ENCODE data around the gene DIPK1C. TPM values are rescaled to one million over a fixed set of nuclear protein-coding genes. Genes with fewer than 3 reads are reported as not detected.

Gene DIPK1C
- total RNA-seq (0.40 and 0.56 TPM in 2 replicates), polyA plus RNA-seq (0.28 and 0.73 TPM in 2 replicates)

DNA sequence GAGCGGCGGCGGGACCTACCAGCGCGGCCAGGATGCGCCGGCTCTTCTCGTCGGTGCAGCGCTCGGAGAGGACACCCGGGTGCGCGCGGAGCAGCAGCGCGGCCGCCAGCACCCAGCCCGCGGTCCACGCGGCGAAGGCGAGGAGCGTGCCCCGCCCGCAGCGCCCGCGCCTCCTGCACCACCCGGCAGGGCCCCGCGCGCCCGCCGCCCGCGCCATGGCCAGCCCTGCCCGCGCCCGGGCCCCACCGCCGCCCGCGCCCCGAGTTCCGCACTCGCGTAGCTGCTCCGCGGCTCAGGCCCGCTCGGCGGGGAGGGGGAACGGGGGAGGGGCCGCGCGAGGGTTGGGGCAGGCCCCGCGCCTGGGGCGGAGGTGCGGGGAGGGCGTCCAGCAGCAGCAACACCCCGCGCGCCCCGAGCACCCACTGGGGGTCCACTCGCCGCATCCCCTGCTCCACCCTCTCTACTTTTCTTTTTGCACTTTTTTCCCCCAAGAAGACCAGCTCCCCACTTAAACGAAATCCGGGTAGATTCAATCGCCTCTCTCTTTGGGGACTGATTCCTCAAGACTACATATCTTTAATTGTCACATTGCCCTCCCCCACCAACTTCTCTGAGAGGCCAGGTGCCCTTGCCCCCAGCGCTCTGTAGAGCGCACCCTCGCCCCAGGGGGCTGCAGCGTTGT is at the start of gene DIPK1C:
TSS of gene DIPK1C (minus strand) at position 266 of the 682 bp plus-strand sequence. CDS start at position 217, 49 bp downstream.
- peak; percentile 26 for DNase-seq (ENCODE audit: low spot score)
- H3K4me1 ChIP-seq (ENCODE audit: insufficient read depth): peaks cover 6% of the 10 kb centered on the region
- H3K9me2 ChIP-seq (replicated peaks; ENCODE audit: insufficient read depth): no peaks in the 10 kb centered on the region
- H3K4me2 ChIP-seq: peak within 1 kb of the TSS; percentile 90
- no peak within 1 kb of the TSS for H2AFZ ChIP-seq
- no peaks in the 10 kb centered on the region for H4K20me1 ChIP-seq (ENCODE audit: insufficient read depth, poor library complexity, severe bottlenecking)
- TF ChIP-seq, protein P1, sequence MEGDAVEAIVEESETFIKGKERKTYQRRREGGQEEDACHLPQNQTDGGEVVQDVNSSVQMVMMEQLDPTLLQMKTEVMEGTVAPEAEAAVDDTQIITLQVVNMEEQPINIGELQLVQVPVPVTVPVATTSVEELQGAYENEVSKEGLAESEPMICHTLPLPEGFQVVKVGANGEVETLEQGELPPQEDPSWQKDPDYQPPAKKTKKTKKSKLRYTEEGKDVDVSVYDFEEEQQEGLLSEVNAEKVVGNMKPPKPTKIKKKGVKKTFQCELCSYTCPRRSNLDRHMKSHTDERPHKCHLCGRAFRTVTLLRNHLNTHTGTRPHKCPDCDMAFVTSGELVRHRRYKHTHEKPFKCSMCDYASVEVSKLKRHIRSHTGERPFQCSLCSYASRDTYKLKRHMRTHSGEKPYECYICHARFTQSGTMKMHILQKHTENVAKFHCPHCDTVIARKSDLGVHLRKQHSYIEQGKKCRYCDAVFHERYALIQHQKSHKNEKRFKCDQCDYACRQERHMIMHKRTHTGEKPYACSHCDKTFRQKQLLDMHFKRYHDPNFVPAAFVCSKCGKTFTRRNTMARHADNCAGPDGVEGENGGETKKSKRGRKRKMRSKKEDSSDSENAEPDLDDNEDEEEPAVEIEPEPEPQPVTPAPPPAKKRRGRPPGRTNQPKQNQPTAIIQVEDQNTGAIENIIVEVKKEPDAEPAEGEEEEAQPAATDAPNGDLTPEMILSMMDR (IDR thresholded peaks at IDR 0.05; ENCODE audit: poor library complexity): no peak
- TF ChIP-seq EZH2 (IDR thresholded peaks at IDR 0.05; ENCODE audit: borderline replicate concordance): no peak
- no peak for TF ChIP-seq EZH2phosphoT487 (IDR thresholded peaks at IDR 0.05; ENCODE audit: low read depth, severe bottlenecking, unreplicated experiment)
- H3K4me3 ChIP-seq: peak within 1 kb of the TSS; percentile 4
- peaks cover 63% of the 10 kb centered on the region for H3K27me3 ChIP-seq
- H3K9me3 ChIP-seq (ENCODE audit: low read depth): no peaks in the 10 kb centered on the region
- H3K79me2 ChIP-seq: no peaks in the 10 kb centered on the region
- H3K36me3 ChIP-seq (replicated peaks; ENCODE audit: insufficient read depth, low read depth): no peaks in the 10 kb centered on the region
- 8% methylated on average over 28 of the region's 76 CpGs for WGBS (ENCODE audit: low lambda C conversion rate, missing lambda C conversion rate)
- H3K27ac ChIP-seq: no peak within 1 kb of the TSS

DNA sequence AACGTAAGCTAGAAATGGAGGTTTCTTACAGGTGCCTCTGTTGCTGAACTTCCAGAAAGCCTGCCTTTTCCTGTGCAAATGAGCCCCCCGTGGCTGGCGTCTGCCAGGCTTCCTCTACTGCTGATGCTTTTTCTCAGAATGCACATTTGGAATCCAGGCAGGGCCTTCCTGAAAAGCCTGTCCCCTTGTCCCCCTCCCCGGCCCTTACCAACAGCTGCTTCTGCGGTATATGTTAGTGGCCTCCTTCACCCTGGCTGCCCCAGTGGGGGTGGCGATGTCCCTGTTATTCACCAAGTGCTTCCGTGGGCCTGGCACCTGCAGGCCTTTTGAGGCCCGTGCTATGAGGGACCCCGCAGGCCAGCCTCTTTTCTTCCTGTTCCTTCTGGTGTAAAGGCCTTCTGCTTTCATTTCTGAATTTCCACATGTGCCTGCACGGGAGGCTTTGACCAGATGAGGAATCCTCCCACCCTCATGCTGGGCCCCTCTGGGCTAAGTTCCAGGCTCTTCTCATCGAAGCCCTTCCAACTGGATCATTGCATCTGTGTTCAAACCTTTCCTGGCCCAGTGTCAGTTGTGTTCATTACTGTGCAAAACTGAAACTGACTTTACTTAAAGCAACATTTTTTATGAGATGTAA is 49.5 kb upstream of the DIPK1C start:
- H3K9me3 ChIP-seq (ENCODE audit: low read depth): no peaks in the 10 kb centered on the region
- no peak overlapping the region for H3K4me2 ChIP-seq
- H3K27me3 ChIP-seq: no peaks in the 10 kb centered on the region
- H3K9me2 ChIP-seq (replicated peaks; ENCODE audit: insufficient read depth): no peaks in the 10 kb centered on the region
- peaks cover 14% of the 10 kb centered on the region for H3K79me2 ChIP-seq
- WGBS (ENCODE audit: low lambda C conversion rate, missing lambda C conversion rate): 80% methylated on average over 11 of the region's 11 CpGs
- H3K4me3 ChIP-seq: no peak overlapping the region
- no peaks in the 10 kb centered on the region for H4K20me1 ChIP-seq (ENCODE audit: insufficient read depth, poor library complexity, severe bottlenecking)
- peak; percentile 49 for DNase-seq (ENCODE audit: low spot score)
- no peaks in the 10 kb centered on the region for H3K36me3 ChIP-seq (replicated peaks; ENCODE audit: insufficient read depth, low read depth)
- peaks cover 22% of the 10 kb centered on the region for H3K4me1 ChIP-seq (ENCODE audit: insufficient read depth)
- H3K27ac ChIP-seq: peak overlapping the region; percentile 68
- TF ChIP-seq, protein P1 (IDR thresholded peaks at IDR 0.05; ENCODE audit: poor library complexity): no peak
- TF ChIP-seq EZH2phosphoT487 (IDR thresholded peaks at IDR 0.05; ENCODE audit: low read depth, severe bottlenecking, unreplicated experiment) (no peak), EZH2 (IDR thresholded peaks at IDR 0.05; ENCODE audit: borderline replicate concordance) (no peak)
- no peak overlapping the region for H2AFZ ChIP-seq

DNA sequence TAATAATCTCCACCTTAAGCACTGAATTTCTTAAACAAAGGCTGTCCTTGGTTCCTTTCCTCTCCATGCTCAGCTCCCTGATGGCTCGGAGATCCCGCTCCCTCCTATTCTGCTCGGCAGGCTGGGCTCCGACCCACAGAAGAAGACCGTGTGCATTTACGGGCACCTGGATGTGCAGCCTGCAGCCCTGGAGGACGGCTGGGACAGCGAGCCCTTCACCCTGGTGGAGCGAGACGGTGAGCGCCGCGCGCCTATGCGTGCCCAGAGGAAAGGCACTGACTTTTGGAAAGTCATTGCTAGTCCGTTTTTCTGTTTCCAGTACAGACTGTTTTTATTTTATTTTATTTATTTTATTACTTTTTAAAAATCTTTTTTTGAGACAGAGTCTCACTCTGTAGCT is 48.7 kb upstream of the DIPK1C start:
- Histone ChIP-seq H3K9me3 (ENCODE audit: low read depth) (no peaks in the 10 kb centered on the region), H3K27ac (no peak overlapping the region), H3K4me2 (no peak overlapping the region), H3K27me3 (no peaks in the 10 kb centered on the region), H3K79me2 (peaks cover 14% of the 10 kb centered on the region), H3K9me2 (replicated peaks; ENCODE audit: insufficient read depth) (no peaks in the 10 kb centered on the region), H3K4me3 (no peak overlapping the region), H2AFZ (no peak overlapping the region), H4K20me1 (ENCODE audit: insufficient read depth, poor library complexity, severe bottlenecking) (no peaks in the 10 kb centered on the region), H3K36me3 (replicated peaks; ENCODE audit: insufficient read depth, low read depth) (no peaks in the 10 kb centered on the region), H3K4me1 (ENCODE audit: insufficient read depth) (peaks cover 22% of the 10 kb centered on the region)
- DNase-seq (ENCODE audit: low spot score): no peak
- WGBS (ENCODE audit: low lambda C conversion rate, missing lambda C conversion rate): 95% methylated on average over 16 of the region's 16 CpGs
- TF ChIP-seq EZH2phosphoT487 (IDR thresholded peaks at IDR 0.05; ENCODE audit: low read depth, severe bottlenecking, unreplicated experiment) (no peak), EZH2 (IDR thresholded peaks at IDR 0.05; ENCODE audit: borderline replicate concordance) (no peak)
- TF ChIP-seq, protein P1 (IDR thresholded peaks at IDR 0.05; ENCODE audit: poor library complexity): no peak

Data from hepatocyte (in vitro differentiated cells).